ENCODE measurements around the gene ITGB1BP1.

The ITGB1BP1 gene

DNA sequence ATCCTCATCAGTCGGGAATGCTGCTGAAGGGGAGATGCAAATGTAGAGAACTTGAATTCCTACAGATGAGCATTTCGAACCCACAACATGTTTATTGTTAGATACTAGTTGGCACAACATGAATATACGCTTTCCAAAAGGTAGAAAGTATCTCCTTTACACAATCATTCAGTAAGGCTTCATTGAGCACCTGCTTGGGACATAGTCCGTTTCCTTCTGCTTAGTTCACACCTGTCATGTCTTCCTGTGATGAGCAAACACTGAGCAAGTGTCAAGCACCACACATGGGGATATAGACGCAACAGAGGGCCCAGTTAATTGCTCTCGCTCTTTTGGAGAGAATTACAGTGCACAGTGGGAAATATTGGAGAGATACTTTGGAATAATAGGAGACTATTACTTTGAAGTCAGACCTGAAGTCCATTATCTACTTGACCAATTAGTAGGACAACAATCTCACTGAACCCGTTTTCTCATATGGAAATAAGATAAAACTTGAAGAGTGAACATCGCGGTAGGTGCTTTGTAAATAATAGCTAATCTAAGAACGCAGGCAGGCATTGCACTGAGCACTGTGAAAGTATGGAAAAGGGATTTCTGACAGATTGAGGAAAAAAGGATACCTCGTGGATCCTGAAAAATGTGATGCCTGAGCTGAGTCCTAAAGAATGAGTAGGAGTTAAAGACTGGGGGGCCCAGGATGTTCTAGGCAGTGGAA lies 1.3 kb upstream of the ITGB1BP1 start:
- no peak for DNase-seq (ENCODE audit: low read depth in 2 of 2)

DNA sequence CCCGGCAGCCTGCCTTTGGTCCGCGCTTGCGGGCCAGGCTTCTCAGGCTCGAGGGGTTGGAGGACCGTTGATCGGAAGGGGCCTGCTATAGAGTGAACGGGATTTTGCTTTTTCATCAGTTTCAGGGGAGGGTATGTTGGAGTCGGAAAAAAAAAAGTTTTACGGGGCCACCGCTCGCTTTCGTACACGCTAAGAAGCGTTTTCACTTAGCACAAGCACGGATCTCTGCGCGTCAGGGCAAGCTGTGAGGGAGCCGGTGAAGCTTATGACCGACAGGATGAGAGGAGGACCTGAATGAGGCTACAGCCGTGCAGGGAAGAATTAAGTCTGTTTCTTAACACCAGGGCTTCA lies 569 bp upstream of the ITGB1BP1 start:
- peak in 1 of 2 donors; percentile 3 for DNase-seq (ENCODE audit: low read depth in 2 of 2)

DNA sequence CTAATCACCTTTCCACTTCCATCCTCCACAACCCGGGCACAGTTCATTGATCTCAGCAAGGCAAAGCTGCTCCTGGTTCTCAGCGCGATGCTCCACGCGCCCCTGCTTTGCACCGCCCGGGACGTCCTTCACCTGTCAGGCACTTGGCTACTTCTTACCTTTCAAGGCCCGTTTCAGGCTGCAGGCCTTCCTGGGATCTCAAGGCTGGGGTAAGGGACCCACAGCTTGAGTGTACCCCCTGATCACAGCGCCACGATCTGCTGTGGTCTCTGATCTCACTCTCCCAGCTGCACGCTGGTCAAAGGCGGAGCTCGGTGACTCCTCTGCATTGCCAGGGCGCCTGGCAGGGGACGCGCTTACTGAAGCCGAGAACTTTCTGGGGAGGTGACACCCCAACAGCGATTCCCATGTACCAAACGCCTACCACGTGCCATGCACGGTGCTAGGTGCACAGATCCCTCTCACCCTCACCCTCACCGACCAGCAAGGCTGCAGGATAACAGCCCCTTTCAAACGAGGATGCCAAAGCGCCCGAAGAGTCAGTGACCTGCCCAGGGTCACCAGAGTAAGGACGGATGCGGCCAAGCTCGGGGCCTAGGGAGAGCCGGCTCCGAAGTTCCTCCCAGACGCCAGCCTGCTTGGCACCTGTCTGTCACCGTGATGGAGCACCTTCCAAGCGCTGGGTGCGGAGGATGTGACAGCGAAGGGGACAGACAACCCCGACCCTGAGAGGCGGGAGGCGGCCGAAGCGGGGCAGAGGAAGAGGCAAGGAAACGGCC lies 818 bp downstream of the ITGB1BP1 start:
- DNase-seq (ENCODE audit: low read depth in 2 of 2), result peak; percentile 7 to 20

DNA sequence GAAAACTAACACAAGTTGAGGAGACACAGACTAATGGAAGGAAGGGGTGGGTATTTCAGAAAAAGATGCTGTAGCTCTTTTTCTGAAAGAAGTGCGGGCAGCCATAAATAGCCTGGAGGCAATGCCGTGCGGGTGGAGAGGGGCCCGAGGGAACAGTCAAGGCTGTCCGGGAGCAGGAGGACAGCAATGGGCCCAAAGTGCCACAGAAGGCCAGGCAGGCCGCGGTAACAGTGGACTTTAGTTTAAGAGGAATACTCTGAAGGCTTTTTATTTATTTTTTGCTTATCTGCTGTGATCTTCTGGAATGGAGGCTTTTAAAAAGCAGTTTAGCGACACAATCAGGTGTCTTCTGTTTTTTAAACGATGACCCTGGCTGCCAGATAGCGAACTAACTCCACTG lies 2.8 kb downstream of the ITGB1BP1 start:
- DNase-seq (ENCODE audit: low read depth in 2 of 2), result no peak

DNA sequence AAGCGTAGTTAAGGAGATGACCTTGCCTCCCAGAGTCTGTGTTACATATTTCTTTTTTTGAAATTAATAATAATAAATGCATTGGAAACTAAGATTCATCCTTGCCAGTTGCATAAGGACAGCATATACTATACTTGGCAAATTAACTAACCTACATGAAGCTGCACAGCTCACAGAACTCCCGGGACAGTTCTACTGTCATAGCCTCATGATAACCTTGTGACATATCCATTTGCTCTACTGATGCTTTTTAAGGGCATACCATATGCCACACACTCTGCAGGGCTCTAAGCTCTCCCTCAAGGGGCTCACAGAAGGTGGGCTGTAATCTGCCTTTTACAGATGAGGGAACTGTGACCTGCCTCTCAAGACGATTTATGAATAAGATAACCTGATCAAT lies 3.8 kb downstream of the ITGB1BP1 start:
- no peak for DNase-seq (ENCODE audit: low read depth in 2 of 2)

DNA sequence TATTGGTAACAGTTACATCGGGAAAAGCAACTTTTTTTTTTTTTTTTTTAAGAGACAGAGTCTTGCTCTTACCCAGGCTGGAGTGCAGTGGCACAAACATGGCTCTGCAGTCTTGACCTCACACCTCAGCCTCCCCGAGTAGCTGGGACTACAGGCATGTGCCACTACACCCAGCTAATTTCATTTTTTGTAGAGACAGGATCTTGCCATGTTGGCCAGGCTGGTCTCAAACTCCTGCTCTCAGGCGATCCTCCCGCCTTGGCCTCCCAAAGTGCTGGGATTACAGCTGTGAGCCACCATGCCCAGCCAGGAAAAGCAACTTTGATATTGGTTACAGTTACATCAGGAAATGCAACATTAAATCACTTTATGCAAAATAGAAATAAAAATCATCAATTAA lies 4.6 kb downstream of the ITGB1BP1 start:
- DNase-seq (ENCODE audit: low read depth in 2 of 2), result no peak

DNA sequence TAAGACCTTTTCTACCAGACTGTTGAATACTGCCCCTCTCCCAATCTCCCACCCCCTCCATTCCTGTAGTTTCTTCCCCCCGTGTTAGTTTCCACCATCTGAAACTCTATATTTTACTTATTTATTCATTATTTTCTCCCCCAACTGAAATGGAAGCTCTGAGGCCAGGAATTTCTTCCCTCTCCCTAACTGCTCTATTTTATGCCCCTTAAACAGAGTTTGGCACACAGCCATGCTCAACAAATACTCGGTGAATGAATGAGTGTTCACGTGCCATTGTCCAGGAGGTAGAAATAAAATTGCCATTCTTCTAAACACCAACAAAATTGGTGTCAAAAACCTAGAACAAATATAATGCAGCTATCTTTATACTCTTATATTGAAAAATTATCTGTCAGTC lies 5.6 kb downstream of the ITGB1BP1 start:
- no peak for DNase-seq (ENCODE audit: low read depth in 2 of 2)

DNA sequence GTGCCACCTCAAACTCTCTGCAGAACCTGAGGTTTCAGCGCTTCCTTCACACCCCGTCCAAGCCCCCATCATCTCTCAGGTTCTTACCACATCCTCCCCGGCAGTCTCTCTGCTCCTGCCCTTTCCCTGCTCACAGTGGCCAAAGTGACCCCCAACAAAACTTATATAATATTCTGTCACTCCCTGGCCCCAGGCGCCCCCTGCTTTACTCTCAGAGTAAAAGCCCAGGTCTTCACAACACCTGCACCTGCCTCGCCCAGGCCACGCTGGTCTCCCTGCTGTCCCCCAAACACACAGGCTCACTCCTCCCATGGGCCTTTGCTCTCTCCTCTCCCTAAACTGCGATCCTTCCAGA lies 6.4 kb downstream of the ITGB1BP1 start:
- DNase-seq (ENCODE audit: low read depth in 2 of 2), result no peak

DNA sequence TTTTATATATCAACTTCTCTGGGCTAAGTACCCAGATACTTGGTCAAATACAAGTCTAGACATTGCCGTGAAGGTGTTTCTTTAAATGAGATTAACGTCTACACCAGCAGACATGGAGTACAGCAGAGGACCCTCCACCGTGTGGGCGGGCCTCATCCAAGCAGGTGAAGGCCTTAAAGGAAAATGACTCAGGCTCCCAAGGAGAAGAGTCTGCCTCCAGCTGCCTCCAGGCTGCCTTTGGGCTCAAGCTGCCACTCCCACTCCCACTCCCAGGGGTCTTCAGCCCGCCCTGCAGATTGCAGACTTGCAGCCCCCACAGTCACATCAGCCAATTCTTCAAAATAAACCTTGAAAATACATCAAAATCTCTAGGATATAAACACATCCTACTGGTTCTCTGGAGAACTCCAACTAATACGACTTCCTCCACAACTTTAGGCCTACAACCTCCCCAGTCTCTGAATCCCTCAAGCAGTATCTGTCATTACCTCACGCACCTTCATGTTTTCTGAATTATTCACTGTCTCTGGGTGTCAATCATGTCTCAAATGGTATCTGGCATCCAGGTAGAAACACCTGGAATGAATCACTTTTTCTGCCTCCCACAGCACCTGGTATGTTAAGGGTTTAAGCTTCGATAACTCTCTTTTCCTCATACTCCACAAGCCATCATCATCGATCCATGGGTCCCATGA lies 6.9 kb downstream of the ITGB1BP1 start:
- no peak for DNase-seq (ENCODE audit: low read depth in 2 of 2)

DNA sequence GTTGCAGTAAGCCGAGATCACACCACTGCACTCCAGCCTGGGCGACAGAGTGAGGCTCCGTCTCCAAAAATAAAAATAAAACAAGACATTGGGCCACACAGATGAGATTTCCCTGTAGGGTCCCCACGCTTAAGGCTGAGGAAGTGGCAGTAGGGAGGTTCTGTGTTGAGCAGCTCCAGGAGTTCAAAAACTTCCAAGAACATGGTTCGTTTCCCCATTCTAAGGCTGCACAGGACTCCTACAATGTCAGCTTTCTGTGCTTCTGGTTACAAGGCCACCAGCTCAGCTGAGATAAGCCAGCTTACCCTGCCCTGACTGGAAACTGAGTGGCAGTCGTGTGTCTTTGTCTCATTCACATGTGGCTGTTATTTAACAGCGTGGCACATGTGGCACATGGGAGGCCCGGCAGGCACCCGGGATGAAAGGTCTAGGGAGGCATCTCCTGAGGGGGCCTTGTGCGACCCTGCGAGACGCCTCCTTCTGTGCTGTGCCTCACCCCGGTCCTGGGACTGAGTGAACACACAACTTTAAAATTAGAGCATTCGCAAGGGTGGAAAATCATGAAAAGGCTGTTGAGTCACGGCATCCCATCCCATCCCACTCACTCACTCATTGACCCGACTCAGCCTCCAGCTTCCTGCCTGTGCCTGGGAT lies 7.7 kb downstream of the ITGB1BP1 start:
- no peak for DNase-seq (ENCODE audit: low read depth in 2 of 2)

DNA sequence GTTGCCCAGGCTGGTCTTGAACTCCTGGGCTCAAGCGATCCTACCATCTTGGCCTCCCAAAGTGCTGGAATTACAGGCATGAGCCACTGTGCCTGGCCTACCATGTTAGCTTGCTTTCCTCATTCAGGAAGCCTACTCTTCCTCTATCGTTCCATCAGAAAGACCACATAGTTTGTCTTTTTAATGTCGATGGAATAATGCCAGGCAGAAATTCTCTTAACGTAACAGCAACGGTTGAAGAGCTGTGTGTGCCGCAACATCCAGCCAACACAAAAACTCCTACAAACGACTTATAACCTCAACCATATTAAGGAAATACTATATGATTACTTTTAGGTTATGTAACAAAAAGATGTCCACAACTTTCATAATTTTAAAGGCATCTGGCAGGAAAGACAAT lies 10.5 kb downstream of the ITGB1BP1 start:
- no peak for DNase-seq (ENCODE audit: low read depth in 2 of 2)

DNA sequence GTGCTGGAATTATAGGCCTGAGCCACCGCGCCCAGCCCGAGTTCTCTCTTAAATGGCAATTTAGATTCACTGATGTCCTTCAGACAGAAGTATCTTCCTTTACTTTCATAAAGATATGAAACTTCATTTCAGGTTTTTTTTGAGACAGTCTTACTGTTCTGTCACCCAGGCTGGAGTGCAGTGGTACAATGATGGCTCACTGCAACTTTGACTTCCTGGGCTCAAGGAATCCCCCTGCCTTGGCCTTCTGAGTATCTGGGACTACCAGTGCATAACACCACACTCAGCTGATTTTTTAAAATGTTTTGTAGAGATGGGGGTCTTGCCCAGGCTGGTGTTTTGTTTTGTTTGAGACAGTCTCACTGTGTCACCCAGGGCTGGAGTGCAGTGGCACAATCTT lies 13.2 kb downstream of the ITGB1BP1 start:
- DNase-seq (ENCODE audit: low read depth in 2 of 2), result no peak

DNA sequence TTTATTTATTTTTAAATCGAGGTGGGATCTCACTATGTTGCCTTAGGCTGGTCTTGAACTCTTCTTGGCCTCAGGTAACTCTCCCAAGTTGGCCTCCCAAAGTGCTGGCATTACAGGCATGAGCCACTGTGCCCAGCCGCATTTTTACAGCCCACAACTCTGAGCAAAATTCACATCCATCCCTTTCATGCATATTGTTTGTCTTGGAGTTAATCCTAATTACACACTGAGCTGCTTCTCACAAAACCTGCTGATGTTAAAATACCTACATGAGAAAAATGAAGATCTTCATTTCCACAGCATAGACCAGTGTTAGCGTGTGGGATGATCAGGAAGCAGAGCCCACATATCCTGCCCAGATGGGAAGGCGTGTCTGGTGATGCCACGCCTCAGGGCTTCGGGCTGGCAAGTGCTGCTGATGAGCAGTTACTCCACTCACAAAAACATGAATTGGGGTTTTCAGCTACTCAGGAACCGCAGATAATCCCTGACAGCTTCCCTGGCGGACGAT lies 14.6 kb downstream of the ITGB1BP1 start:
- DNase-seq (ENCODE audit: low read depth in 2 of 2), result no peak

DNA sequence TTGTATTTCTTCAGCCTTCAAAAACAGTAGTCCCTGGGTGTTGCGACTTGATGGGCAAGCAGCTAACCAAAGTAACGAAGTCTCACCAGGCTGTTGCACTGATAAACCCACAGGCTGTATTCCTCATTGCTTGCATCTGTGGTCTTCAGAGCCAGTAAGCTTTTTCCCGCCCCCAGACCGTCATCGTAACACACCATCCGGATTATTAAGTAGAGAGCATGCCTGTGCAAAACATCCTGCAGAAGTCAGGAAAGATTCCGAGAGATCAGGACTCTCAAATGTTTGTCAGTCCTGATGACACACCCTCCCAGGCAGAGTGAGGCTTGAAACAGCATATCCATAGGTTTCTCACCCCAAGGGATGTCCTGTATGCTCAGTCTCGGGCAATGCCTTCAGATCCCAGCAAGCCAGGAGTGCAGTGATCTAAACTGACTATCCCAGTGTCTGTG lies 15.9 kb downstream of the ITGB1BP1 start:
- no peak for DNase-seq (ENCODE audit: low read depth in 2 of 2)

DNA sequence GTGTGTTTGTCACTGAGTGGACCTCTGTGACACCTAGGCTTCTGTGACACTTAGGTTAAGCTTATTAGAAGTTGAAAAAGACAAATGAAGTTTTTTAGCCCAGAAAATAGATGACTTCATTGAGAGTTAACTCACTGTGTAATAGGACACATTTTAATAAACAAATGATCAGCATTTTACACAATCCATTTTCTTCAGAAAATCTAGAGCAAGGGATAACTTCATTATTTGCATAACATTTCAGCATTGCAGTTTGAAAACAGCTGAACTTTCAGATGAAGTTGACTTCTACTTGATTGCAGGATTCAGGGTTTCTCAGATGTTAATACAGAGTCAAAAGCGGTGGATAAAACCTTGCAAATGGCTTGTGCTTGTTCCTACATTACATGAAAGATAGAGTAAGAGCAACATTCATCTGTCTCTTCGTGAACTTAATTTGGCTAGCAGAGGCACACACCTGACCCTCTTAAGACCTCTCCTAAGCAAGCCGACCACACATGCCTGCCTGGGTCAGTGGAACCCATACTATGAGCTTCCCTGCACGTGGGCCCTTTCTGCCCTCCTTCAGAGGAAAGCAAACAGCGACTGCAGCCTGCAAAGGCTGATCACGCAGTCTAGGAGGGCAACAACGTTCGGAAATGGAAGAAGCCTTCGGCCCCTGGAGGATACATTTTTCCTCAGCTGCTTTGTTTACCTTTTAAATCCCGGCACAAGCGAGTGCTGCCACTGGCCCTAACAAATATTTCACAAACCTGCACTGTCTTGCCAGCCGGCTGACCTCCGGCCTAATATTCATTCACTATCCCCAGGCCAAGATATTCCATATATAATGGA lies 16.6 kb downstream of the ITGB1BP1 start:
- DNase-seq (ENCODE audit: low read depth in 2 of 2), result no peak

DNA sequence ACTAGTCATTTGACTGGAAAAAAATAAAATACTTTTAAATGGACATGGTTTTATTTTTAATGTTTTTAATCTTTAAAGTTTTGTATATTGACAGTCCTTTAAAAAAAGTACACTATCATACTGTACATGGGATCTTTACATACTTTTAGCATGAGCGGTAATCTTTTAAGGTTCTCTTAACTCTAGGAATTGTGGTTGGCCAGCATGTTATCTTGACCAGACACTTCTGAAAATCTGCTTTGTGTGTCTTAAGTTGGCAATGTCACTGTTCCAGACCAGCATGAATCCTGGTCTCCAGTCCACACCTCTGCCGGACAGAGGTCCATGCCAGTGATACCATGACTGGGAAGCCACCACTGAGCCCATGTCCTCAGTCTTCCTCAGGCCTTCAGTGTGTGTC lies 17.7 kb downstream of the ITGB1BP1 start:
- DNase-seq (ENCODE audit: low read depth in 2 of 2), result no peak

DNA sequence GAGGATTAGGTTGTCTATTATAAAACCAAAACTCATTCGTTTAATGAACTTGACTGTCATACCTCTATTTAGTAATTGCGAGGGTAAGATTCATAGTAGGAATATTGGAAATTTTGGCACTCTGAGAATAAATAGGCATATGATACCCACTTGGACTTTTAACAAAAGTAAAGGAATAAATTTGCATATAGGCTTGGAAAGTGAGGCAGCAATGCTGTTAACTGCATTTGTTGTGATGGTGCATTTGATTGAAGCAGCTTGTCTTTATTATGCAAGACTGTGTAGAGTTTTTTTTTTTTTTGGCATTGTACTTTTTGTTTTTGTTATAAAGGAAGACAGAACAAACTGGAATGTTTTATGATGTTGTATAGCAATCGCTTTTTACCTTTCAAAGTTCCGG lies 18.9 kb downstream of the ITGB1BP1 start:
- no peak for DNase-seq (ENCODE audit: low read depth in 2 of 2)

DNA sequence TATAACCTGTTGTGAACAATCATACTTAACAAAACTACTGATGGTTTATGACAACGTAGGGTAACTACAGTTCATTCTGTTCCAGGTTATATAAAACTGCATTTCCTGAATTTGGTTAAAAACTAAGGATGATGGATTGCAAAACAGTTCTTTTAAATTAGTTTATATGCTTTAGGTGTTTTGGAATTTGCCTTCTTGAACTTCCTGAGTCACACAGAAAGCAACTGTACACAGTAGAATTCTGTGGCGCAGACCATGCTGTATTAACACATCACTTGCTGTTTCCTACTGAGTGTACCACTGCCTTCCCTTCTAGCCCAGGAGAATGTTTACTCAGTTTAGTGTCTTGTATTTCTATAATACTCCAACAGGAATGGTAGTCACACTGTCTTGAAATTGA lies 19.4 kb downstream of the ITGB1BP1 start:
- DNase-seq (ENCODE audit: low read depth in 2 of 2), result no peak

DNA sequence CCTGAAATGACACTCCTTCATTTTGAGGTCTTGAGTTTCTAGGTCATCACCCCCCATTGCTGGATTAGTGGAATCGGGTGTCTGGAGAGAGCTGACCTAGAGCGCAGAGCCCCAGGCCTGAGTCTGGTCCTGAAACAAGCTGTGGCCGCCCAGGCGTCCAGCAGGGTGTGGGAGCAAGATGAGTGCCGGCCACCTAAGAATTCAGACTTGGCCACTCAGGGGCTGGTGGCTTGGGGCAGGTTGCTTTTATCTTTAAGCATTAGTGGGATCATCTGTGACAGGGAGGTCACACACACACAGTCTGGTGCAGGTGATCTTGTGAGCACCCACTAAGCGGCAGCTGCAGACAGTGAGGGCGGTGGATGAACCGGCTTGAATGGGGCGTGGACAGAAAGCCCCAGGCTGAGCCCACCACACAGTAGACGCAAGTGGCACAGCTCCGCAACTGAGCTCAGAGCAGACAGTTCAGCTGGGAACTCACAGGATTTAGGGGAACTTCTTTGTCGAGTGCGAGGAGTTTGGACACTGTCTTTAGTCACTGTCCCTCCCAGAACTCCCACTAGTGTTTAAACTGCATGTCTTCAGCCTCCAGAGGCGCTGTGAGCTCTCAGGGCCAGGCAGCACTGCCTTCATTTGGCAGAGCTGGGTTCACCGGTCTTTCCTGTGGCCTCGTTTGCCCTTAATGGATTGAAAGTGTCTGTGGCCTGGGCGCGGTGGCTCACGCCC lies 21.5 kb downstream of the ITGB1BP1 start:
- DNase-seq (ENCODE audit: low read depth in 2 of 2), result no peak

DNA sequence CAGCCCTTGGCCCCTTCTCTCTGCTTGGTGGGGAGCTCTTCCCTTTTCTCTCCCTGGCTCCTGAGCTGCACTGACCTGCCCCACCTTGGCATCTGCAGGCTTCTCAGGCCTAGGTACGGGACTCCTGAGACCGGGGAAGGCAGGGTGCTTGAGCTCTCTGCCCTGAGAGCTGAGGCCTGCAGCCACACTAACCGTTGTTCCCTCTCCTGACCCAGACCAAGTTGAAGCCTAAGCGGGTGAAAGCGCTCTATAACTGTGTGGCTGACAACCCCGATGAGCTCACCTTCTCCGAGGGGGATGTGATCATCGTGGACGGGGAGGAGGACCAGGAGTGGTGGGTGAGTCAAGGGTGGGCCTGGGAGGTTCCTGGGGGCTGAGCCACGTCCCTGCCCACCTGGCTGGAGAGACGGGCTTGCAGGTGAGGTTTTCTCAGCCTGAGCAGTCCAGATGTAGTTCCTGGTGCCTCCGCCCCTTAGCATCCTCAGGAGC lies 22.2 kb downstream of the ITGB1BP1 start:
- DNase-seq (ENCODE audit: low read depth in 2 of 2), result no peak

All from stimulated activated CD8-positive, alpha-beta memory T cell treated with anti-CD3 and anti-CD28 coated beads, Interleukin-2, amount 100 ng/mL, for 1 hour (primary cell).